ENCODE data around the gene C1orf122.

C1orf122 gene

DNA sequence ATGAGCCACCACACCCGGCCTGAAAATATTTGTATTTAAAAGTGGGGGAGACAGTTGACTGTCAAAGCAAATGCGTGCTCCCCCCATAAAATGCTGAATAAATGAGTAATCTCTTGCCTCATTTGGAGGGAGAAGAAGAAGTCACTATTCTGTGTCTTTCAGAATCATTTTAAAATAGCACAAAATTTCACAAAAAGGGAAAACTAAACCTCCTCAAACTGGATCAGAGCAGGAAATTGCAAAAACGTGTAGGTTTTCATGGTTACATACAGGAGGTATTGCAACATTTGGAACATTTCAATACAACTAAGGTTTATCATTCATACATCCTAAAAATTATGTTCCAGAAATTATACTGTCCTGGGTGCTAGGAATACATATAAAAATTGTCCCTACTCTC is 38.2 kb downstream of the C1orf122 start:
- DNase-seq: no peak
- H3K9me3 ChIP-seq: no peaks in the 10 kb centered on the region
- H3K36me3 ChIP-seq: no peaks in the 10 kb centered on the region
- TF ChIP-seq, protein P1, sequence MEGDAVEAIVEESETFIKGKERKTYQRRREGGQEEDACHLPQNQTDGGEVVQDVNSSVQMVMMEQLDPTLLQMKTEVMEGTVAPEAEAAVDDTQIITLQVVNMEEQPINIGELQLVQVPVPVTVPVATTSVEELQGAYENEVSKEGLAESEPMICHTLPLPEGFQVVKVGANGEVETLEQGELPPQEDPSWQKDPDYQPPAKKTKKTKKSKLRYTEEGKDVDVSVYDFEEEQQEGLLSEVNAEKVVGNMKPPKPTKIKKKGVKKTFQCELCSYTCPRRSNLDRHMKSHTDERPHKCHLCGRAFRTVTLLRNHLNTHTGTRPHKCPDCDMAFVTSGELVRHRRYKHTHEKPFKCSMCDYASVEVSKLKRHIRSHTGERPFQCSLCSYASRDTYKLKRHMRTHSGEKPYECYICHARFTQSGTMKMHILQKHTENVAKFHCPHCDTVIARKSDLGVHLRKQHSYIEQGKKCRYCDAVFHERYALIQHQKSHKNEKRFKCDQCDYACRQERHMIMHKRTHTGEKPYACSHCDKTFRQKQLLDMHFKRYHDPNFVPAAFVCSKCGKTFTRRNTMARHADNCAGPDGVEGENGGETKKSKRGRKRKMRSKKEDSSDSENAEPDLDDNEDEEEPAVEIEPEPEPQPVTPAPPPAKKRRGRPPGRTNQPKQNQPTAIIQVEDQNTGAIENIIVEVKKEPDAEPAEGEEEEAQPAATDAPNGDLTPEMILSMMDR (IDR thresholded peaks at IDR 0.05; ENCODE audit: low read depth, low read length): no peak
- H3K4me3 ChIP-seq (ENCODE audit: low read depth, low read length): no peak overlapping the region
- no peaks in the 10 kb centered on the region for H3K27me3 ChIP-seq
- no peaks in the 10 kb centered on the region for H3K4me1 ChIP-seq

DNA sequence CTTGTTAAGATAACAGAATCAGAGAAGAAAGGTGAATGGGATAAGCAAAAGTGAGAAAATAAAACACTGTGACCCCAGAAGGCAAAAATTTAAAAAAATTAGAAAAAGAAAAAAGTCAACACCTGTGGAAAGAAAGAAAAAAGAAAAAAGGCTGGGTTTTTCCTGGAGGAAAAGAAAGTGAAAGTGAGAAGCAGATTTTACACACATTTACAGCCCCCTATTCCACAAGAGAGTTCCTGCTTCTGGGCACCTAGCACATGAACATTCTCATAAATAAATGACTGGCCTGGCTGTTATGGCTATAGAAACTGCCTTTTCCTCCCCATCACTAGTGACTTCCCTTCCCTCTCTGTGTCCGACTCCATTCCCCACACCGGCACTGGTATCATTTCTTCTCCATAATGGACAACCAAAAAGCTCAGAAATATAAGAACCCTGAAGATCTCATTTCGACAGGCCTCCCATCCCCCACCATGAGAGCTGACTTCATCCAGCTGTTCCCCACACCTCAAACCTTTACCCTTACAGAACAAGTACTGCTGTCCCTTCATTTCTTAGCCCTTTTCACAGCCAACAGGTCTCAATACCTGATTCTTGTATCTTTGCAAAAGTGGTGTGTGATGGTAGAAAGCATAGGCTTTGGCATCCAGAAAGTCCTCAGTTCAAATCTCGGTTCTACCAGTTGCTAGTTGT is 39.2 kb downstream of the C1orf122 start:
- H3K9me3 ChIP-seq: no peaks in the 10 kb centered on the region
- H3K4me1 ChIP-seq: no peaks in the 10 kb centered on the region
- TF ChIP-seq, protein P1 (IDR thresholded peaks at IDR 0.05; ENCODE audit: low read depth, low read length): no peak
- no peak overlapping the region for H3K4me3 ChIP-seq (ENCODE audit: low read depth, low read length)
- no peaks in the 10 kb centered on the region for H3K27me3 ChIP-seq
- H3K36me3 ChIP-seq: no peaks in the 10 kb centered on the region
- DNase-seq: no peak

DNA sequence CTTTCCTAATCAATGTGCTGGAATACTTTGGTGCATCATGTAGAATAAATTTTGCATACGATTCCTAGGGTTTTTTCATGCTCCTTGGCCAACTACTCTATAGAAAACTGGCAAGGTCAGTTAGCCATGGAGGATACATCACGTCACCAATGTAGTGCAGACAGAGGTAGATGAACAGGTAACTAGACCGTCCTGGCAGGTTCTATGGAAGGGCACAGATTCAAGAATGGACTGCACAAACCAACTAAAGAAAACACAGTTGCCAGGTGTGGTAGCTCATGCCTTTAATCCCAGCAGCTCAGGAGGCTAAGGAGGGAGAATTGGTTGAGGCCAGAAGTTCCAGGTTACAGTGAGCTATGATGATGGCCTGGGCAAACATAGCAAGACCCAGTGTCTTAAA is 41.9 kb downstream of the C1orf122 start:
- Histone ChIP-seq H3K27me3 (no peaks in the 10 kb centered on the region), H3K36me3 (no peaks in the 10 kb centered on the region), H3K4me1 (no peaks in the 10 kb centered on the region), H3K9me3 (no peaks in the 10 kb centered on the region), H3K4me3 (ENCODE audit: low read depth, low read length) (no peak overlapping the region)
- TF ChIP-seq, protein P1 (IDR thresholded peaks at IDR 0.05; ENCODE audit: low read depth, low read length): no peak
- no peak for DNase-seq

DNA sequence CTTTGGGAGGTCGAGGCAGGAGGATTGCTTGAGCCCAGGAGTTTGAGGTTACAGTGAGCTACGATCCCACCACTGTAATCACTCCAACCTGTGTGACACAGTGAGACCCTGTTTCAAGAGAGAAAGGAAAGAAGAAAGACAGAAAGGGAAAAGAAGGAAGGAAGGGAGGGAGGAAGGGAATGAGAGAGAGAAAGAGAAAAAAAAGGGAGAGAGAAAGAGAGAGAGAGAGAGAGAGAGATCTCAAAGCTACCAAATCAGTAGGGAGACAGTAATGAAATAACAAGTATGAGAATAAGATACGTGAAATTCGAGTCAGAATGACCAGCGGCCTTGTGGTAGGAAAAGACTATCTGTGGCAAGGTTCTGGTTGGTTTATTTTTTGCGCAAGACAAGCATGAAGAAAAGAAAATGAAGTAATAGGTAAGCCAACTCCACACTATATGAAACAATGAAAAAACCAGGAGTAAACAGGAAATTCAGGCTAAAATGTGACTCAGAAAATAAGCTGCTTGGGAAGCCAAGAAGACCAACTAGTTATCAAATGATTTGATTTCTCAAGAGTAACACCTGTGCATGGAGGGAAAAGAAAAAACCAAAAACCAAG is 42.9 kb downstream of the C1orf122 start:
- DNase-seq: no peak
- H3K4me1 ChIP-seq: no peaks in the 10 kb centered on the region
- H3K4me3 ChIP-seq (ENCODE audit: low read depth, low read length): no peak overlapping the region
- TF ChIP-seq, protein P1 (IDR thresholded peaks at IDR 0.05; ENCODE audit: low read depth, low read length): no peak
- no peaks in the 10 kb centered on the region for H3K36me3 ChIP-seq
- H3K9me3 ChIP-seq: no peaks in the 10 kb centered on the region
- no peaks in the 10 kb centered on the region for H3K27me3 ChIP-seq

DNA sequence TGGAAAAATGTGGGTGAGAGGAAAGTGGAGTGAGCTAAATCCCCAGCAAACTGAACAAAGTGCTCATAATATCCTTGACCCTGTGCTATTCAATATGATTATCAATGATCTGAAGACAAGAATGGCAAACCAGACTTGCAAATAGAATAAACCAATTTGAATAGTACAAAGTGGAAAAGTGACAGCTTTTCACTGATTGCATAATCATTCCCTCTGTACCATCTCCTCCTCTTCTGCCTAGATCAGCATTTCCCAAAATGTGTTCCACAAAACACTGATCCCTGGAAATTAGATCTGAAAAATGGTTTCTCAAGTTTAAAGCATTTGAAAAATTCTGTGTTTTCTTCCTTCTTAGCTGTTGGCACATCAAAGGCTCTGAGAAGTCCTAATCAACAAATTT is 43.7 kb downstream of the C1orf122 start:
- Histone ChIP-seq H3K4me1 (no peaks in the 10 kb centered on the region), H3K36me3 (no peaks in the 10 kb centered on the region), H3K27me3 (no peaks in the 10 kb centered on the region), H3K4me3 (ENCODE audit: low read depth, low read length) (no peak overlapping the region), H3K9me3 (no peaks in the 10 kb centered on the region)
- TF ChIP-seq, protein P1 (IDR thresholded peaks at IDR 0.05; ENCODE audit: low read depth, low read length): no peak
- no peak for DNase-seq

DNA sequence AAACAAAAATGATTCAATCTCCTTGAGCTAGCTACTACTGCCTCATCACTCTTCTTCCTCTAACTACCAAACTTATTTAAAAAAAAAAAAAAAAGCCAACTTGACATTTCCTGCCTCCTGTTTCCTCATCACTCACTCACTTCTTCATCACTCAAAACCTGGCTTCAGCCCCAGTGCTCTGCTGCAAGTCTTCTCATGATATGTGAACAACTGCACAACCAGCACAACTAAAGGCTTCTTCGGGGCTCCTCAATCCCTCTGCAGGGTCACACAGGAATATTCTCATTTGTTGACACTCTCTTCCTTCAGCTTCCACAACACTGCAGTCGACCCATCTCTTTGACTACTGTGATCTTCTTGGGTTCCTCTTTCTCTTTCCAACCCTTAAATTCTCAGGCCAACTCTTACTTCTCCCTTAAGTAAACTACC is 44.2 kb downstream of the C1orf122 start:
- Histone ChIP-seq H3K27me3 (no peaks in the 10 kb centered on the region), H3K9me3 (no peaks in the 10 kb centered on the region), H3K36me3 (no peaks in the 10 kb centered on the region), H3K4me3 (ENCODE audit: low read depth, low read length) (no peak overlapping the region), H3K4me1 (no peaks in the 10 kb centered on the region)
- DNase-seq: no peak
- TF ChIP-seq, protein P1 (IDR thresholded peaks at IDR 0.05; ENCODE audit: low read depth, low read length): no peak

All from BE2C (cell line).